NCI-H2081 treated with DMSO at 0.1 percent for 48 hours (cell line): ENCODE results near the gene LGALS3.

Experiments used
- DNase-seq: peaks from one replicate; lab custom pipeline; 2025; lab: John Stamatoyannopoulos, UW

LGALS3 gene

GRCh38 chr14:55115460-55115859 is 13.6 kb upstream of the LGALS3 start:
- no peak for DNase-seq

GRCh38 chr14:55115861-55116245 is 13.2 kb upstream of the LGALS3 start:
- DNase-seq = no peak

DNA sequence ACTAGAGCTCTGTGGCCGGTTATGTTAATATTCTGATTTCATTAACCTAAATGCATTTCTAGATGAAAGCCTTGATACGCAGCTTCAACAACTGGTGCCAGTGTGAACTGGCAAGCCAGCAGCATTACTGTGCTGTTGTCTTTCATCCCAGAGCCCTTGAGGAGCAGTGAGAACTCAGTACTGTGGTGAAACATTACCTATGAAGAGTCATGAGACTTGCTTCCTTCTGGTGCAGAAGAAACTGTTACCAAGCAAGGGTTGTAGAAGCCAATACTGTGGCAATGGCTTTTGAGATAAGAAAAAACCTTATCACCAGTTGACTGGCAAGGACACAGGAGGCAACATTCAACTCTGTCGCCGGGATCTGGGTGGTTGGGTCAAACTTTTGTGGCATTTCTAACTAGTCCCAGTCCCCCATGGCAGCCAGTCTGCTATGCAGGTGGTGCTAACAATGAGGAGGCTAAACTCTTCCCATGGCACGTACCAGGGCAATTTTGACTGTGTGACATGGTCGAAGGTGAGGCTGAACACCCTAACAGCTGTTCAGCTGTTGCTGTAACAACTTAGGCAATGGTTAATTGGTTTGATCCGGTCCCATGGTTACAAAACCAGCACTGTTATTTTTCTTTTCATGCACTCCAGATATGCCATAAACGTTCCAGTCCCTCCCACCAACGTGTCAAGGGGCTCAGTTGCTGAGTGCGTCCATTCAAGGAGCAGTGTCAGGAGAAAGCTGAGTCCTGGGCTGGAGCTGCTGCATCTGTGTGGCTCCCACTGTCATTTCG is 12.6 kb upstream of the LGALS3 start:
- no peak for DNase-seq

DNA sequence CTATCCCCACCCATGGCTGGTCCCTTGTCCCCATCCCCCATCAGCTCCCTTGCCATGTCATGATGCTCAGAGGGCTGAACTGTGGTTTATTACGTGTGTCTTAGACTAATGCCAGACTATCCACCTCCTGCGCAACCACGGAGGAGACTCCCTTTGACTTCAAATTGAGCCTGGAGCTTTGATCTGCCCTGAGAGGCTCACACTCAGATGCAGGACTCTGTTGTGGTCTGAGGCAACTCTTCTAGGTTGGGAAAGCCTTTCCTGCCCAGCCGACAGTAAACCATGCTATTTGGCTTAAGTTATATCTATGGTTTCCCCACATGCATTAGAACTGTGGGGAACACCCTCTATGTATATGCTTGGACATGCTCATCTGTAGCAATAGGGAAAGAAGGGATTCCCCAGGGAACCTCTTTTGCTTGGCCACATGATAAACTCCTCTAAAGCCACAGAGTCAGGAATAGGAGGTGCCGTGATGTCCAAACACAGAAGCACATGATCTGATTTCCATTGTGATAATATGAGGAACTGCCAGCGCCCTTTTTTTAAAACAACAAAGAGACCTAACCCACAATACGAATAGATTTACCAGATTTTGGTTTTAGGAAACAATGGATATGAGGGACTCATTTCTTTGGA is 11.1 kb upstream of the LGALS3 start:
- DNase-seq = no peak

DNA sequence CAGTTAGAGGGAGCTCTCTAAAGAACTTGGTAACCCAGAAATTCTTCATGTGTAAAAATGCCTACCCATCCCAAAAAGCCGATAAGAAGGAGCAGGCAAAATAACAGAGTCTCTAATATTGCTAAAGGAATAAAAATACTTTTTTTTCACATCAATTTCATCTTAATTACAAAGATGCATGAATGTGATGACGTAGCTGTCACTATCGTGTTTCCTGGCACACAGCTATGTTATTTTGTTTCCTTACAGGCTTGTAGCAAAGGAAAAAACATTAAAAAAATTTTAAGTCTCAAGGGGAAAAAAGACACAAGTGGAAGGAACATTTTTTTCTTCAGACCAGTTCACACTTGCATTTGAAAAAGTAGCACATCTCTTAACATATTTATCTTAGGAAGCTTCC is 10.3 kb upstream of the LGALS3 start:
- DNase-seq = no peak

DNA sequence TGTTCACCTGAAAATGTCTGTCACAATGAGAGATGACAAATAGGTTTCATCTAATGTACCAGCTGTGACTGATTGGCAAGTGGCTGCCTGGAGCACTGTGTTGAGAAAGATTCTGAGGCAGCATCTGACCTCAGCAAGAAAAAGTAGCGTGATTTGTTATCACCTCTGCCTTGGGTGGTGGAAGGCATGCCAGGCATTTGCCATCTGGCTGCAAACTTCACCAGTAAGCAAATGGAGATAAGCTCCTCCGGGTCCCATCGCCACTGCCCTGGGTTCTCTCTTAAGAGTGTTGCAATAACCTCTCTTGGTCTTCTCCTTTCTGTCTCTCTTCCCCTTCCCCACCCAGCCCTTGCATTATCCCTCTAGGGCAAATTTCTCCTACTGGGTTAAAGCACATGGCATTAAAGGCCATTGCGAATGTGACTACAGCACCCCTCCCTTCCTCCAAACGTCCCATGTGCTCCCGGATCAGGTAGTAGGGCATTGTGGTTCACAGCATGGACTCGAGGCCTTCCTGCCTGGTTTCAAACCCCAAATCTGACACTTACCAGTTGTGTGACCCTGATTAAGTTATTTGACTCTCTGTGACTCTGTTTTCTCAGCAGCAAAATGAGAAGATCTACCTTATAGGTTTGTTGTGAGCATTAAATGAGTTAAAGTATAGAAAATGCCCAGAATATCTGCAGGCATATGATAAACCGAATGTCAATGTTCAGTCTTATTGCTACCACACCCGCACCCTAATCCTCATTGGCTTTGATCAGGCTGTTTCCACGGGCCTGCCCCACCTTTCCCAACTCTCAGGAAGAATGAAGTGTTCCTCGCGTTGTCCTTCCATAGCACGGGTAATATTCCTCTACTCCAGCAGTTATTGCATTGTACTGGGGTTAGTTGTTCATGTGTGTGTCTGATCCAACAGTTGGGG is 8.2 kb upstream of the LGALS3 start:
- DNase-seq = no peak

- DNase-seq = no peak
These were observed 7.2 kb upstream of the LGALS3 start for GRCh38 chr14:55121628-55122439.

GRCh38 chr14:55122440-55122986 is 6.5 kb upstream of the LGALS3 start:
- DNase-seq = no peak

GRCh38 chr14:55123101-55123500 is 6.0 kb upstream of the LGALS3 start:
- no peak for DNase-seq

DNA sequence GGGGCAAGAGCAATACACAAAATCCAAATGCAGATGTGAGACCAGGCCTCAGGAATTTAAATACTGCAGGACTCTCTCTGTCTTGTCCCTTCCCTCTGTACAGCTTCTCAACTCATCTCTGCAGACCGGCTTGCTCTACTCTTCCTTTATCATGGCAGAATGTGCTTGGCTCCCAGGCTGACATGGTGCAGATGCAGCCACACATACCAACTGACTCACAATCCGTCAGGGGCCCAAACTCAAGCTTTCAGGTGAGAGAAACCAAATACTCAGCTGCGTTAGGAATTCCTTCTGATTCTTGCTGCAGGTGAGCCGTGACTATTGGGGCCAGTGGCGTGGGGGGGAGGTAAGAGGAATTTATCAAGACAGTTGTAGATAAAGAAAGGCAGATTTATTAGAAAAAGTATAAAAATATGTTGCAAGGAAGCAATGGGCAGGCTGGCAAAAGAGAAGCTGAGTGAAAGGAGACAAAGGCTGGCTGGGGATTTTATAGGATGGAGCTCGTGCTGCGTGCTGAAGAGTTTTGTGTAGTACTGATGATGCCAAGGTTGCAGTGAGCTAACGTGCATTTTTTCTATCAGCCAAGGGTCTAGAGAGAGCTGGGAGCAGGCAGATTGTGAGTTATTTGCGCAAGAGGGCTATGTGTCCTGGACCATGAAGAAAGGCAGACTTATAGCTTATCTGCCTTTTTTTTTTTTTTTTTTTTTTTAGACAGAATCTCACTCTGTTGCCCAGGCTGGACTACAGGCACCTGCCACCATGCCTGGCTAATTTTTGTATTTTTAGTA is 5.0 kb upstream of the LGALS3 start:
- no peak for DNase-seq

- DNase-seq = no peak
These were observed 4.2 kb upstream of the LGALS3 start for GRCh38 chr14:55124774-55125386.

GRCh38 chr14:55125403-55125802 is 3.6 kb upstream of the LGALS3 start:
- no peak for DNase-seq

DNA sequence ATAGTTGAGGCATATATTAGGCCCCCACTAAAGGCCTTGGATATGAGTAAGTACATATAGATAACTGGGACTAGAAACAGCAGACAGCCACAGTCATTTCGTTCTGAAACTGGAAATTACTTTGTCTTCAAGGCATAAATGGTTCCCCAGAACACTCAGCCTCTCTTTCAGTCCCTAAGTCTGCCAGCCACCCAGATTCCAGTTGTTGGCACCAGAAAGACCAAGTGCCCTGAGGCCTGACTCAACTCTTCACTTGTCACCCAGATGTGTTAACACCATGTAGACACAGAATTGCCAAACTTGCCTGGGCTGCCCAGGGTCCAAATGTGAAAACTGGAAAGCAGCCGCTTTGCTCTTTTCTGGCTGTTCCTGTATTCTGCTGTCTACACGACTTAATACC is 3.0 kb upstream of the LGALS3 start:
- no peak for DNase-seq

GRCh38 chr14:55126932-55127459 is 2.1 kb upstream of the LGALS3 start:
- DNase-seq = no peak

GRCh38 chr14:55127460-55127951 is 1.5 kb upstream of the LGALS3 start:
- DNase-seq = no peak

DNA sequence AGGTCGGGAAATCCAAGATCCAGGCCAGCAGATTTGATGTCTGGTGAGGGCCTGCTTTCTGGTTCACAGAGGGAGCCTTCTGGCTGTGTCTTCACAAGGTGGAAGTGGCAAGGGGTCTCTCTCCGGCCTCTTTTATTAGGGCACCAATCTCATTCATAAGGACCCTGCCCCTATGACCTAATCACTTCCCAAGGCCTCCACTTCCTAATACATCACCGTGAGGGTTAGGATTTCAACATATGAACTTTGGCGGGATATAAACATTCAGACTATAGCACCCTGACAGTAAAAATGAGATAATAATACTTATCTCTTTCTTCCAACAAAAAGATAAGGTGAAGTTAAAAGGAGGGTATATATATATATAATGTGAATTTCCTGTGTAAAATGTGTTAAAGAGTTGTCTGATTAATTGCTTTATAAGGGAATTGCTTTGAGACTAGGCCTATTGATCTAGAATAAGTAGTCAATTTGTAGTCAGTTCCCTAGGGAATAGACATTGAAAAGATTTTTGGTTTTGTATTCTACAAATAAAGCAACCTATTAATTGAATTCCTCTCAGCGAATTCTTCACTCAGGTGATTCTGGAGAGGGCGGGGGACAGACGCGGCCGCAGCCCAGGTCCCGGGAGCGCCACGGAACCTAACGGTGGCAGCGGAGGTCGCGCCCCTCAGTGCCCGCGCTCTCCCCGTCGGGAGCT is 516 bp upstream of the LGALS3 start:
- no peak for DNase-seq

GRCh38 chr14:55129428-55130195 is 560 bp downstream of the LGALS3 start:
- DNase-seq = no peak

DNA sequence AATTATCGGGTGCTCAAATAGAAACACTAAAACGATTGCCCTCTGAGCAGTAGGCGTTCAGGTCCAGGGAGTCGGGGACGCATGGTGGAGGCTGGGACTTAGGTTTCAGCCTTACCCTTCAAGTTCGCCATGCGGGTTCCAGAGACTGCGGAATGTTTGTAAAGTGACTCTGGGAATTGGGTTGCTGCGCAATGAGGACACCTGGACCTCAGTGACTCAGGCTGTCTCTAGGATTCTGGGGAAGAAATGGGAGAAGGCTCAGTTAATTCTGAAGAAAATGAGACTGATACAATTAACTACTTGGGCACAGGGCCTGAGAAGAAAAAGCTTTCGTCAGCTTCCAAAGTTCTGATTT is 1.1 kb downstream of the LGALS3 start:
- DNase-seq = no peak
